ENCODE measurements around the gene RILPL2.
"Not testable (repeated sequence)": the region's sequence is repeated elsewhere in the genome, so short reads cannot be mapped to it uniquely, and the experiment has no call there.

RILPL2 gene

DNA sequence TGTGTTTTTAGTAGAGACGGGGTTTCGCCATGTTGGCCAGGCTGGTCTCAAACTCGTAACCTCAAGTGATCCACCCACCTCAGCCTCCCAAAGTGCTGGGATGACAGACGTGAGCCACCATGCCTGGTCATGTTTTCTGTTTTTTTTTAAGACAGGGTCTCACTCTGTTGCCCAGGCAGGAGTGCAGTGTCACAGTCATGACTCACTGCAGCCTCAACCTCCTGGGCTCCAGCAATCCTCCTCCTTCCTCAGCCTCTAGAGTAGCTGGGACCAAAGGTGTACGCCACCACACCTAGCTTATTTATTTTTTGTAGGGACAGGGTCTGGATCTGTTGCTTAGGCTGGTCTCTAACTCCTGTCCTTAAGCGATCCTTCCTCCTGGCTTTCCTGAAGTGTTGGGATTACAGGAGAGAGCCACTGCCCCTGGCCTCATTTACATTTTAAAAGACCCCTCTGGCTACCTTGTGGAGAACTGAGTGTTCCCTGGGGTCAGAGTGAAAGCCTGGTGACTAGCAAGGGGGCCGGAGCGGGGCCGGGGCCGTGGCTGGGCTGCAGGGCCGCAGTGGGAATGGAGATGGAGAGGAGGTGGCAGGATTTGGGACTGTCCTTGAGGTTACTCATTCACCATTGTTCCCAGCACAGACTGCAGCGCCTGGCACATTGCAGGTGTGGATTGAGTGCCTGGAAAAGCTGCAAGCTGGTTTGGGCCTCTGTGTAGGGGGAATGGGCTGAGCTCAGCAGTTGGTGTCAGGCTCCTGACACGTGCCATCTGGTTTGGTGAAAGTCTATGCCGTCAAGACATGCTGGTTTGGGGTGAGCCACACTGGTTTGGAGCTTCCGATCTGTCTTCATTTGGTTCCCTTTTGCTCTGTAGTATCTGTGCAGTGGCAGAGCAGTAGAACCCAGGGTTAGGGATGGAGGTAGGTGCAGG lies 34.5 kb downstream of the RILPL2 start:
- no peak for DNase-seq

- no peak for DNase-seq
Measured at GRCh38 chr12:123399255-123399617, 37.2 kb downstream of the RILPL2 start.

GRCh38 chr12:123398550-123399254 lies 37.8 kb downstream of the RILPL2 start:
- no peak for DNase-seq

- no peak for DNase-seq
Measured at GRCh38 chr12:123398177-123398549, 38.3 kb downstream of the RILPL2 start.

GRCh38 chr12:123397400-123397799 lies 39.1 kb downstream of the RILPL2 start:
- DNase-seq: no peak

DNA sequence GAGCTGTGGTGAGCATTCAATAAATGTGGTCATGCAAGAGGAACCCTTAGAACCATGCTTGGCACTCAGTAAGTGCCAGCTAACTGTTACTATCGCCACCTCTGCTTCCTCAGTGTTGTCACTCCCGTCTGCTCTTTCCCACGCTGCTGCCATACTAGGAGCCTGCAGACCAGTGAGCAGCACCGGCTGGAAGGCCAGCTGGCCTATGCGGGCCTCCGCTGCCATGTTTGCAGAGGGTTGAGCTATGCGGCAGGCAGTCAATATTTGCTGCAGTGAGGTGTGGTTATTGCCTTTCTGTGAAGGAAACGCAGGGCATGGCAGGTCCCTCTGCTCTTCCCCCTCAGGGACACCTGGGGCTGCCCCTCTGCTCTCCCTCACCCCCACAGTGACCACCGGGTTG lies 39.5 kb downstream of the RILPL2 start:
- DNase-seq: no peak

- no peak for DNase-seq
Measured at GRCh38 chr12:123396543-123396942, 39.9 kb downstream of the RILPL2 start.

DNA sequence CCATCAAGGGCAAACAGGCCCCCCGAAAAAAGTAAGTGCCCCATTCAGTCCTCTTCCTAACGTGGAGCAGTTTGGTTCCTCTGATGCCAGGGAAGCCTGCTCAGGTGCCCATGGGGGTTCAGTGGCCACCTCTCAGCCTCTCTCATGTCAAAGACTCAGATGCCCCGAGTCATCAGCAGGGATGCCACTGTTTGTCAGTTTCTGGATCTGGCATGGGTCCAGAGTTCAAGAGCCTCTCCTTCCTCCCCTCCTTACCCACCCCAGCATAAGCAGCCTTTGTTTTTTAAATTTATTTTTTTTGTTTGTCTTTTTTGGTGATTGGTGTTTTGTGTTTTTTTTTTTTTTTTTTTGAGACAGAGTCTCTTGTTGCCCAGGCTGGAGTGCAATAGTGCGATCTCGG lies 41.2 kb downstream of the RILPL2 start:
- no peak for DNase-seq

GRCh38 chr12:123393747-123394146 lies 42.7 kb downstream of the RILPL2 start:
- peak; percentile 15 for DNase-seq

DNA sequence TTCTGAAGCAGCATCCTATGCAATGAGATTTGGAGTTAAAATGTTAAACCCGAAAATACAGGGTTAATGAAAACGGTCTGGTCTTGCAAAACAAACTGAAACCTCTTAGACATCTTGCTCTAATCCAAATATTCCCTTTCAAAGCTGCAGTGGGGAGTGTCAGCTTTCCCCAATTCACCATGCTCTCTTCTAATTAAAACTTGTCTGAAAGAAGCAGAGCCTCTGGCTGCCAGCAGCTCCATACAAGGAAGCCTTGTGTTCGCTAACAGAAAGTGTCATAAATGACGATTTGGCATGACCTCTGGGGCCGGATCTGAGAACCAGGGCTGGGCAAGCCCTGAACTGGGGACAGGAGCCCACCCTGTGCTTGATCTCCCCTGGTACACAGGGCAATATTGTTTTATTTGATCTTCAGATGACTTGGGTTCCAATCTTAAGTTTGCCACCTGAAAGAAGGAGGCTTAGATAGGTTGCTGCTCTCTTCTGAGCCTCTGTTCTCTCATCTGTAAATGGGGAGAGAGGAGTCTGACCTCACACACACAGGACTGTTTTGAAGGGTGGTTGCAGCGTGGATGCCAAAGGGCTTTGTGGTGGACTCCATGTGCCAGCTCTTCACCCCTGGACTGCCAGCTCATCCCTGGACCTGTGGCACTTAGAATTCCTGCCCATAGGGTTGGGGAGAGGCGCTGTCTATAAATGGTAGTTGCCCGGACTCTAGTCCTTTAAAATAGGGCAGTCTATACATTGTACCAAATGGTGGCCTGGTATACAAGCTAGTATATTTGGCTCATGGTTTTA lies 44.7 kb downstream of the RILPL2 start:
- DNase-seq: no peak

DNA sequence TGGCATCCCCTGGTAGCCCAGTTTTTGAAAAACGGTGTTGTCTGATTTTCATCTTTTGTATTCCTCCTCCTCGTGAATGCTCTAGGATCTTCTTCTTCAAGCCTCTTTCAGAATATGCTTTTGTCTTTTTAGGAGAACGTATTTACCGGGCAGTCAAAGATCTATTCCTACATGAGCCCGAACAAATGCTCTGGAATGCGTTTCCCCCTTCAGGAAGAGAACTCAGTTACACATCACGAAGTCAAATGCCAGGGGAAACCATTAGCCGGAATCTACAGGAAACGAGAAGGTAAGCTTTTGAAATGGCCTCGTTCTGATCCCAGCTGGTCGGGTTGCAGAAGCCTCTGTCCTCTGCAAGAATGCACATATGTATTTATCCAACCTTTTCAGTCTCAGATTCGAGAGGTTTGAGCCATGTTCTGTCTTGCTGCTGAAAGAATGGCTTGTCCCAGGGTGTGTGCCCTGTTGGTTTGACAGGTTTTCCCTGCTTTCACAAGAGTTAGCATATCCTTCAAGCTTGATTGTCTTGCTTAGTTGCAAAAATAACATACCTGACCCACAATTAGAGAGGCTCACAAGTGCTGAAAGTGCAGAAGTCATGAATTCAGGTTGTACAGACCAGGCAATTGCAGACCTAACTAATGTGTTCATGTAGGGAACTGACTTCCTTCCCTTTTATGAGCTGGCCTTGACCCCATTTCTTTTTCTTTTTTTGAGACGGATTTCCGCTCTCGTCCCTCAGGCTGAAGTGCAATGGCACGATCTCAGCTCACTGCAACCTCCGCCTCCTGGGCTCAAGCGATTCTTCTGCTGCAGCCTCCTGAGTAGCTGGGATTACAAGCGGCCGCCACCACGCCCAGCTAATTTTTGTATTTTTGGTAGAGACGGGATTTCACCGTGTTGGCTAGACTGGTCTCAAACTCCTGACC lies 45.7 kb downstream of the RILPL2 start:
- peak; percentile 42 for DNase-seq

- DNase-seq: no peak
Measured at GRCh38 chr12:123389560-123390351, 46.7 kb downstream of the RILPL2 start.

- no peak for DNase-seq
Measured at GRCh38 chr12:123388951-123389559, 47.4 kb downstream of the RILPL2 start.

GRCh38 chr12:123388177-123388950 lies 48.1 kb downstream of the RILPL2 start:
- DNase-seq: peak; percentile 75

- DNase-seq: no peak
Measured at GRCh38 chr12:123387508-123388176, 48.8 kb downstream of the RILPL2 start.

DNA sequence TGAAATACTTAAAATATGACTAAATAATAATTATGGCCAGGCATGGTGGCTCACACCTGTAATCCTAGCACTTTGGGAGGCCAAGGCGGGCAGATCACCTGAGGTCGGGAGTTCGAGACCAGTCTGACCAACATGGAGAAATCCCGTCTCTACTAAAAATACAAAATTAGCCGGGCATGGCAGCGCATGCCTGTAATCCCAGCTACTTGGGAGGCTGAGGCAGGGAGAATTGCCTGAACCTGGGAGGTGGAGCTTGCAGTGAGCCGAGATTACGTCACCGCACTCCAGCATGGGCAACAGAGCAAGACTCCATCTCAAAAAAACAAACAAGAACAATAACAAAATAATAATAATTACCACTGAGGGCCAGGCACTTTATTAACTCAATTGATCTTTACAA lies 50.9 kb downstream of the RILPL2 start:
- not testable (repeated sequence) for DNase-seq

DNA sequence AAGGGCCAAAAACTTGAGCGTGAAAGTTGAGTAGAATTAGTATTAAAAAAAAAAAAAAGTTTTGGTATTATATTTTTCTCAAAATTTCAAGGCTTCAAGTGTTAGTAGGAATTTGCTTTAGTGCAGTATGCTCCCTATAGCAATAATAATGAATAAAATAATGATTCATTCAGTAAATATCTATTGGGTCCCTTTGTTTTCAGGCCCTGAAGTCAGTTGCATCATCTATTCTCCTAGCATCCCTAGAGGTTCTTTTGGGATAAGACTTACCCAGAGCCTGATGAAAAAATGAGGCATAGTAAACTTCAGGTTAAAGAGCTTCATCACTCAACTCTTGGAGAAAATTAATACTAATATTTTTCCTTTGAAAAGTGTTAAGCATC lies 51.5 kb downstream of the RILPL2 start:
- DNase-seq: peak; percentile 81

GRCh38 chr12:123384318-123384993 lies 52.0 kb downstream of the RILPL2 start:
- no peak for DNase-seq

- DNase-seq: no peak
Measured at GRCh38 chr12:123382684-123383083, 53.8 kb downstream of the RILPL2 start.
